Fibroblast of lung (primary cell): ENCODE results near the gene NCEH1.

Source experiments
- CTCF ChIP-seq, 2 donors: IDR thresholded peaks in 1 of 2; conservative IDR thresholded peaks in 1 of 2; 1 replicate in 1 of 2; 2 replicates in 1 of 2; pipeline ENCODE4 v1.5.1; 2011 to 2012; ENCODE audit warnings: low read length in 2 of 2, control low read depth in 1 of 2, inconsistent platforms in 1 of 2, low read depth in 1 of 2, mild to moderate bottlenecking in 1 of 2
- EZH2 ChIP-seq: IDR thresholded peaks from 2 replicates; pipeline ENCODE4 v1.5.1; 2012; ENCODE audit warnings: low read length, control low read depth, mild to moderate bottlenecking; ENCODE audit errors: missing control alignments

GRCh38 chr3:172643506-172644179, 67.2 kb downstream of the NCEH1 start:
- TF ChIP-seq CTCF (conservative IDR thresholded peaks at IDR 0.05 in 1 of 2, IDR thresholded peaks at IDR 0.05 in 1 of 2; ENCODE audit: low read depth in 1 of 2, low read length in 2 of 2) (no peak), EZH2 (no peak)
